Measurements from ENCODE around the gene MLPH. TPM values are rescaled to one million over a fixed set of nuclear protein-coding genes. Genes with fewer than 3 reads are reported as not detected.

Gene MLPH
- total RNA-seq, 4 donors from 2014 or later, result 5.3 to 8.7 (median 7.8) TPM

DNA sequence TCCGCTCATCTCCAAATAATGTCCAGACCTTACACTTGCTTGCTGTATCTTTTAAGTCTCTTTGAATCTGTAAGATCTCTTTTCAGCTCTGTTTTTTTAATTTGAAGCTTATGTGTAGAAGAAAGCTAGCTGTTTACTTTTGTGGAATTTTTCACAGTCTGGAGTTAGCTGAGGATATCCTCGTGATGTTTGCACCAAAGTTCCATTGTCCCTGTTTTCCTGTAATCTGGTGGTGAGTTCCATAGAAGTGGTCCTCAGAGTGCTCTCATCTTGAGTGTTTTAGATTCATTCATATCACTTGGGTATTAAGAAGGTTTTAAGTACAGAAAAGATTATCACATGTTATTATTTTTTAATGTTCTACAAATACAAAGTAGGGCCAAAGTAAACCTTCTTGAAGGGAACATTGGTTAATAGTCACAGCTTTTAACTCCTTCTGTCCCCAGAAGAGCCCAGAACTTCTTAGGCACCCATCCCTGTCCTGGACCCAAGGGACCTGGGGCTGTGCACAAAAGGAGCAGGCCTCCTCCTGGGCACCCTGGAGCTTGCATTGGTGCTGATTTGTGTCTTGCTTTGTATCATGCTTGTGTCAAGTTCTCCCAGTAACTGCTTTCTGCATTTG lies 15.0 kb downstream of the MLPH start:
- H3K27ac ChIP-seq (replicated peaks in 1 of 4), result no peak overlapping the region
- H3K27me3 ChIP-seq, result peaks cover 0 to 3% (median 0%) of the 10 kb centered on the region in 4 donors
- intact Hi-C loops (cut with DNase I), result no loop called here
- 79% methylated on average over 2 of the region's 2 CpGs for WGBS
- H3K9me3 ChIP-seq, result no peaks in the 10 kb centered on the region
- no peaks in the 10 kb centered on the region for H3K36me3 ChIP-seq
- TF ChIP-seq, protein P1, sequence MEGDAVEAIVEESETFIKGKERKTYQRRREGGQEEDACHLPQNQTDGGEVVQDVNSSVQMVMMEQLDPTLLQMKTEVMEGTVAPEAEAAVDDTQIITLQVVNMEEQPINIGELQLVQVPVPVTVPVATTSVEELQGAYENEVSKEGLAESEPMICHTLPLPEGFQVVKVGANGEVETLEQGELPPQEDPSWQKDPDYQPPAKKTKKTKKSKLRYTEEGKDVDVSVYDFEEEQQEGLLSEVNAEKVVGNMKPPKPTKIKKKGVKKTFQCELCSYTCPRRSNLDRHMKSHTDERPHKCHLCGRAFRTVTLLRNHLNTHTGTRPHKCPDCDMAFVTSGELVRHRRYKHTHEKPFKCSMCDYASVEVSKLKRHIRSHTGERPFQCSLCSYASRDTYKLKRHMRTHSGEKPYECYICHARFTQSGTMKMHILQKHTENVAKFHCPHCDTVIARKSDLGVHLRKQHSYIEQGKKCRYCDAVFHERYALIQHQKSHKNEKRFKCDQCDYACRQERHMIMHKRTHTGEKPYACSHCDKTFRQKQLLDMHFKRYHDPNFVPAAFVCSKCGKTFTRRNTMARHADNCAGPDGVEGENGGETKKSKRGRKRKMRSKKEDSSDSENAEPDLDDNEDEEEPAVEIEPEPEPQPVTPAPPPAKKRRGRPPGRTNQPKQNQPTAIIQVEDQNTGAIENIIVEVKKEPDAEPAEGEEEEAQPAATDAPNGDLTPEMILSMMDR (IDR thresholded peaks at IDR 0.05), result no peak
- no peak for TF ChIP-seq POLR2A (IDR thresholded peaks at IDR 0.05; ENCODE audit: low read depth)
- TF ChIP-seq POLR2AphosphoS5 (IDR thresholded peaks at IDR 0.05), result no peak
- TF ChIP-seq EP300 (IDR thresholded peaks at IDR 0.05), result no peak
- H3K4me1 ChIP-seq, result peaks cover 0 to 11% (median 4%) of the 10 kb centered on the region in 4 donors
- no peak for DNase-seq (ENCODE audit: extremely low spot score)
- no peak overlapping the region for H3K4me3 ChIP-seq

DNA sequence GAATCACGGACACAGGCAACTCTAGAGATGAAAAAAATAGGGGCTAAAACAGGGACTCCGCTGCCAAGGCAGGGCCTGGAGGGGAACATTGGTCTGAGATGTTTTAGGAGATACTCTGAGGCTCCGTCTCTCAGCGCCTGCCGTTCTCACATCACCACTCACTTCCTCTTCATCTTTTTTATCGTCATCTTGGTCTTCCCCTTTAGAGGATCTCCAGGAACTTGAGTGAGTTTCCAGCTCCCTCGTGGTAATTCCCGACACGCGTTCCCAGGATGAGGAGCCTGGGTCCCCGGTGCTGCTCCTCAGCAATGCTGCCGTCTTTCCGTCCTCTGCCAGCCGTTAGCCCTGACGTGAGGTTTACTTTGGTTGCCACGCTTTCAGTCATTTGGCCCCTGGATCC lies 16.1 kb downstream of the MLPH start:
- 94% methylated on average over 16 of the region's 16 CpGs for WGBS
- Histone ChIP-seq H3K27me3 (peaks cover 0 to 3% (median 0%) of the 10 kb centered on the region in 4 donors), H3K4me3 (no peak overlapping the region), H3K27ac (replicated peaks in 1 of 4) (no peak overlapping the region), H3K4me1 (peaks cover 0 to 11% (median 4%) of the 10 kb centered on the region in 4 donors), H3K9me3 (no peaks in the 10 kb centered on the region), H3K36me3 (no peaks in the 10 kb centered on the region)
- no peak for TF ChIP-seq EP300 (IDR thresholded peaks at IDR 0.05)
- TF ChIP-seq, protein P1 (IDR thresholded peaks at IDR 0.05), result no peak
- no peak for TF ChIP-seq POLR2A (IDR thresholded peaks at IDR 0.05; ENCODE audit: low read depth)
- no peak for TF ChIP-seq POLR2AphosphoS5 (IDR thresholded peaks at IDR 0.05)
- intact Hi-C loops (cut with DNase I), result no loop called here
- DNase-seq (ENCODE audit: extremely low spot score), result no peak

DNA sequence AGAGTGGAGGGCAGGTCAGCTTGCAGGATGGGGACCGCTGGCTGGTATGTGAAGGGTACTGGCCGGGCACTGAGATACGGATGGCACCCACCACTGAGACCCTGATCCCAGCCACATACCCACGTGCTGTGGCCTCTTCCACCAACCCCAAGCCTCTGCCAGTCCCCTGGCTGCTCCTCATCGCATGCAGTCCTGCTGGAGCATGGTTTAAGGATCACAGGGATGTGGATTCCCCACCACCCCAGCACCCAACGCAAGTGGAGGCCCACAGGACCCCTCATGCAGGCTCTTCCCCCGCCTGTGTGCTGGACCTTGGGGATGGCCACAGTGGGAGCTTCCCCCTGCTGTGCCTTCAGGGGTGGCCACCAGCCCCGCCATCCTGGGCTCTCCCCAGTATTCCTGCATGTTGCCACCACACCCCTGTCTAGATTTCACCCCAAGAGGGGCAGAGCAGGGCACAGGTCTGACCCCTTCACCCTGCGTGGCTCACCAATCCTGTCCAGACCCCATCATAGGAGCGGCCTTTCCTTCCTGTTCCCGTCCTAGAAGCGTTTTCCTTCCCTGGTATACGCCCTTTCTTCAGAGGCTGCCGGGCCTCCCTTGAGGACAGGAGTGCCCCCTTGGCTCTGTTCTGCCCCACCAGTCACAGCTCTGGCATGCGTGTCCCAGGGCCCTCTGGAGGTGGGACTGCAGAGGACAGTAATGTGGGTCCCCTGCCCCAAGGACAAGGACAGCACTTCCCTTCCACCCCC lies 18.3 kb downstream of the MLPH start:
- H3K4me1 ChIP-seq, result peaks cover 0 to 18% (median 6%) of the 10 kb centered on the region in 4 donors
- H3K36me3 ChIP-seq, result no peaks in the 10 kb centered on the region
- H3K4me3 ChIP-seq, result no peak overlapping the region
- TF ChIP-seq EP300 (IDR thresholded peaks at IDR 0.05) (no peak), POLR2A (IDR thresholded peaks at IDR 0.05; ENCODE audit: low read depth) (no peak), POLR2AphosphoS5 (IDR thresholded peaks at IDR 0.05) (no peak)
- TF ChIP-seq, protein P1 (IDR thresholded peaks at IDR 0.05), result no peak
- intact Hi-C loops (cut with DNase I), result no loop called here
- 96% methylated on average over 7 of the region's 15 CpGs for WGBS
- no peak overlapping the region for H3K27ac ChIP-seq (replicated peaks in 1 of 4)
- H3K9me3 ChIP-seq, result no peaks in the 10 kb centered on the region
- peaks cover 0 to 3% (median 0%) of the 10 kb centered on the region in 4 donors for H3K27me3 ChIP-seq
- DNase-seq (ENCODE audit: extremely low spot score), result no peak

DNA sequence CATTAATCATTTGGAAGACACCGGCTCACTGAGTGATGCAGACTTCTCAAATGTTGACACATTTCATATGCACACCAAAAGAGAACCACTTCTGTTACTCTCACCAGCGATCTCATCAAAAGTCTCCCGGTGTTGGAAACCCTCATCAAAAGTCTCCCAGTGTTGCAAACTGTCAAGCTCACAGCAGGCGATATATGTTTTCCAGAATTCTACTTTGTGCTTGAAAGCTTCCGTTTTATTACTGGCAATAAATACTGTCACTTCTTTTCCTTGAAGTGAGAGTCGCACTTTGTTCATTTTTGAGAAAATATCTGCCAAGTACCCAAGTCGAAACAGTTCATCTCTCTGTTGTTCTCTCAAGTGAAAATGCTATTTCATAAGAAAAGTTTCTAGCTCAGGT lies 20.5 kb downstream of the MLPH start:
- WGBS, result 82% methylated on average over 7 of the region's 7 CpGs
- Histone ChIP-seq H3K9me3 (no peaks in the 10 kb centered on the region), H3K4me1 (peaks cover 3 to 15% (median 12%) of the 10 kb centered on the region in 4 donors), H3K27ac (replicated peaks in 1 of 4) (no peak overlapping the region), H3K27me3 (no peaks in the 10 kb centered on the region), H3K36me3 (no peaks in the 10 kb centered on the region), H3K4me3 (no peak overlapping the region)
- intact Hi-C loops (cut with DNase I), result no loop called here
- TF ChIP-seq POLR2A (IDR thresholded peaks at IDR 0.05; ENCODE audit: low read depth) (no peak), POLR2AphosphoS5 (IDR thresholded peaks at IDR 0.05) (no peak), EP300 (IDR thresholded peaks at IDR 0.05) (no peak)
- TF ChIP-seq, protein P1 (IDR thresholded peaks at IDR 0.05), result no peak
- DNase-seq (ENCODE audit: extremely low spot score), result no peak
